8988T (cell line): Measurements from ENCODE around the gene RNF186.
"Not testable (repeated sequence)": the region's sequence is repeated elsewhere in the genome, so short reads cannot be mapped to it uniquely, and the experiment has no call there.

Source experiments
- DNase-seq: peaks from one replicate; pipeline ENCODE4 v3.0.0; 2011

Gene RNF186

GRCh38 chr1:19824036-19824435 lies 9.0 kb upstream of the RNF186 start:
- DNase-seq: no peak

GRCh38 chr1:19819701-19820100 lies 4.6 kb upstream of the RNF186 start:
- DNase-seq: no peak

GRCh38 chr1:19818324-19818723 lies 3.2 kb upstream of the RNF186 start:
- DNase-seq: no peak

- DNase-seq: no peak
Measured at GRCh38 chr1:19817160-19817559, 2.1 kb upstream of the RNF186 start.

DNA sequence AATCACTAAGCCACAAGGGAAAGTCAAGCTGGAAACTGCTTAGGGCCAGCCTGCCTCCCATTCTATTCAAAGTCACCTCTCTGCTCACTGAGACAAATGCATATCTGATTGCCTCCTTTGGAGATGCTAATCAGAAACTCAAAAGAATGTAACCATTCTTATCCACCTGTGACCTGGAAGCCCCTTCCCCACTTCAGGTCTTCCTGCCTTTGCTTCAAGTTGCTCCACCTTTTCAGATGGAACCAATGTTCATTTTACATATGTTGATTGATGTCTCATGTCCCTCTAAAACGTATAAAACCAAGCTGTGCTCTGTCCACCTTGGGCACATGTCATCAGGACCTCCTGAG lies 1.6 kb upstream of the RNF186 start:
- not testable (repeated sequence) for DNase-seq

GRCh38 chr1:19815801-19816736 lies 986 bp upstream of the RNF186 start:
- no peak for DNase-seq

GRCh38 chr1:19814244-19814661 lies 830 bp downstream of the RNF186 start:
- DNase-seq: no peak

DNA sequence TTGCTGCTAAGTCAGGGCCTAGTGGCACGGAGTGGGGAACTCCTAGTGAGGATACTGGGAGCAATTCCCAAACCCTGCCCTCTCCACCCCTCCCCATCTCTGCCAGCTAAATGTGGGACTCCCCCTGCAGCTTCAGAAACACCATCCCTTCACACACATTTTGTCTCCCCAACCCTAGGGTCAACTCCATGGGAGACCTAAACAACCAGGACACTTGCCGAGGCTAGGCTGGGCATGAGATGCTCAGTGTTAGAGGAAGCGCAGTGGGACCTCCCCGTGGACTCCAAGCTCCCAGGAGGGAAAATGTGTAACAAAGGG lies 1.5 kb downstream of the RNF186 start:
- no peak for DNase-seq

- DNase-seq: no peak
Measured at GRCh38 chr1:19812875-19813642, 2.0 kb downstream of the RNF186 start.

DNA sequence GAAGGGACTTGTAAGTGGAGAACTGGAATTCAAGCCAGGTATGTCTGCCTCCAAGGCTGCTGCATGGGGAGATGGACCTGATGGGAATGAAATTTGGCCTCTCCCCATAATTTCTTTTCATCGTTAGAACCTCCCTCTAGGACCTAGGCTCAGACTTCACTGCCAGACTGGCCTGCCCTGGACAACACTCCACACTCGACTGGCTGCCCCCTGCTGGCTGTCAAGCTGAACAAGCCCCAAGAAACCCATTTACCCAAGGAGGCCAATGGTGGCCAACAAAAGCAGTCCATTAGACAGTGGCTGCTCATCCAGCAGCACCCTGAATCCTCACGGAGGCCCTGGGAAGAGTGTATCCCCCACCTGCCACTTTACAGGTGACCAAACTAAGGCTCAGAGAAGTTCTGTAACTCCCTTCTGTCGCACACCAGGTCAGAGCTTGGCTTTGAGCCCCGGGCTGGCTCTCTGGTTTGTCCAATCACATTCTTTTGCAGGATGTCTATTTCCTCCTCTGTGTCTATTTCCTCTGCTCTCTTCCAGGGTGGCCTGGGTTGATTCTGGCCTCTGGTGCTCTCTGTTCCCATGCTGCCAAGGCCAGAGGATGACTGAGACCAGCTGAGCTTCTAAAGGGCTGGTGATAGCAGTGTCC lies 3.8 kb downstream of the RNF186 start:
- peak; percentile 50 for DNase-seq

DNA sequence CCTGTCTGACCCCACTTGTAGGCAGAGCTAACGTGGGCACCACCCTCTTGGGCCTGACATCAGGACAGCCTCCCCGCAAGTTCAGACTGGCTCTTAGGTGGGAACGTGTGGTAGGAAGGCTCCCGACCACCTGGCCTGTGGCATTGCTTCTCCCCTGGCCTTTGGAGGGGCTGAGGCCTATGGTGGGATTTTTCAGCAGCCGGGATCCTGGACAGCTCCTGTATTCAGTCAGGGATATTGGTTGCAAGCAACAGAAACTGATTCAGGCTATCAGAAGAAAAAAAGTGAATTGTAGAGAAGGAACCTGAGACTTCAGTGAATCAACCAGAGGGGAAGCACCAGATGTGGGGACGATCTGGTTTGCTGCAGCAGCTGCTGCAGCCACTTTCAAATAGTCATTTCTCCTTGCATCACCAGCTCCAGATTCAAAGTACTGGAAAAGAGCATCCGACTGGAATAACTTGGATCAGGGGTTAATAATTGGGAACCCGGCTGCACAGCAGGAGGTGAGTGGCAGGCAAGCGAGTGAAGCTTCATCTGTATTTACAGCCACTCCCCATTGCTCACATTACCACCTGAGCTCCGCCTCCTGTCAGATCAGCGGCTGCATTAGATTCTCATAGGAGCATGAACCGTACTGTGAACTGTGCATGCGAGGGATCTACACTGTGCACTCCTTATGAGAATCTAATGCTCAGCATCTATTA lies 5.9 kb downstream of the RNF186 start:
- DNase-seq: no peak

DNA sequence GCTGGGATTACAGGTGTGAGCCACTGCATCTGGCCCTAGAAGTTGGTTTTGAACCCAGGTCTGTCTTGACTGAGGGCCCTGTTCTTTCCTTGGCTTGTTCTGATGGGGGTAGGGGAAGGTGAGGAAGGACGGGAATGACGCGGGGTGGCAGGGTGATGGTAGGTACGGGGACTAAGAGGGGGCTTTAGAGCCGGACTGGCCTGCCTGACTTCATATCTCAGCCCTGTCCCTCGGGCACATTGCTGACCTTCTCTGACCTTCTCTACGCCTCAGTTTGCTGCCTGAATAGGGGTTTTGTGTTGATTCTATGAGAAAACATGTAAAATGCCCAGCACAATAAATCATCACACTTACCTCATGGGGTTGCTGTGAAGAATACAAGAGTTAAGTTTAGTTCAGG lies 6.7 kb downstream of the RNF186 start:
- DNase-seq: no peak

DNA sequence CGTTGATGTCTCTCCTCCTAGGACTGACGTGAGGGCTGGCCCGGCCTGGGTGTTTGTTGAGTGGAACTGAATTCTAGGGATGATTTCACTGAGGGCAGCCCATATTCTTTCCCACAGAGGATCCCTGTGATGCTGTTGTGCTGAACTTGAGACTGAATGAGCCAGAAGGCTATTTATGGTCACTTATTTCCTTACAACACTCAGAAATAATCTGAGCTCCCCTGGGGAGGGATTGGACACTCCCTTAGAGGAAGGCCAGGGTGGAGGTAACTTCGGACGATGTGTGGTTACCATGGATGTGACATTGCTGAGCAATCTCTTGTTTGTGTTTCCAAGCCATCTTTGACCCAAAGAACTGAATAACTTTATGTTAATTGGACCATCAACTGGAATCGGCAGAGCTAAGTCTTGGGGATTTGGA lies 10.2 kb downstream of the RNF186 start:
- no peak for DNase-seq

DNA sequence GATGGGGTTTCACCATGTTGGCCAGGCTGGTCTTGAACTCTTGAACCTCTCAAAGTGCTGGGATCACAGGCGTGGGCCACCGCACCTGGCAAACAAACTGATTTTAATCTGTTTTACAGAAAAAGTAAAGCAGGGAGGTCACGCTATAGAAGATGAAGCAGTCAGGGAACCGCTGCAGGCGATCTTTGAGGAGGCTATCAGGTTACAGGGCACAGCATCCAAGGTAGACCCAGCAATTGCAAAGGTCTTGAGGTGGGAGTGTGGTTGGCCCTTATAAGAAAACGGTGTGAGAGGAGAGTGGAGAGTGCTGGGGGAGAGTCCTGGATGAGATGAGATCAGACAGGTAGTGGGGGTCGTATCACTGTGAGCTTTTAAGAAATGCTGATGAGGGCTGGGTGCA lies 12.8 kb downstream of the RNF186 start:
- no peak for DNase-seq

DNA sequence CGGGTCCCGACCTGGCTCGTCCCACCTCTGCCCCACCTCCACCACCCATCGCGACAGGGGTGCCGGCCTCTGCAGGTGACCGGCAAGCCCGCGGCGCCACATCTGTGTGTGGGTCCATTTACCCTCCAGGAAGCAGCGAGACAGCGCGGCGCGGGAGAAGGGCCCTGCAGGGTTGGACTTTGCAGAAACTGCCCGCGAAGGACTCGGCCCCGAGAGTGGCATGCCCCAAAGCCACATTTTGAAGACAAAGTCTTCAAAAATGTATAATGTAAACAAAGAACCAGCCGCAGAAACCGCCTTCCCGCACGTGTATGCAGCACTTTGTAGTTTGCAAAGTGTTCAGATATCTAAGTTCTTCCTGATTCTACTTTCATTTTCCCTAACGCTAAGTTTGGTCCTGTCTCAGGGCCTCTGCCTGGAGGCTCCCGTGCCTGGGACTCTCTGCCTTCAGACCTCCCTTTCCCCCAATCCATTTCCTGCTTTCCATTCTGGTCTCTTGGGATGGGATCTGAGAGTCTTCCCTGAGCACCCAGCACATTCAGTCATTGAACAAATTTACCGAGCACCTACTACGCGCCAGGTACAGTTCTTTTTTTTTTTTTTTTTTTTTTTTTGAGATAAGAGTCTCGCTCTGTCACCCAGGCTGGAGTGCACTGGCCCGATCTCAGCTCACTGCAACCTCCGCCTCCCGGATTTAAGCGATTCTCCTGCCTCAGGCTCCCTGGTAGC lies 14.8 kb downstream of the RNF186 start:
- DNase-seq: peak; percentile 44

- DNase-seq: peak; percentile 56
Measured at GRCh38 chr1:19799230-19800075, 15.6 kb downstream of the RNF186 start, which contains the start of gene TMCO4. Gene TMCO4 (minus strand): TSS chr1:19799916. CDS start chr1:19780758, 19,158 bp downstream.

- DNase-seq: no peak
Measured at GRCh38 chr1:19798486-19799229, 16.4 kb downstream of the RNF186 start.

- no peak for DNase-seq
Measured at GRCh38 chr1:19797827-19798226, 17.3 kb downstream of the RNF186 start.

- DNase-seq: no peak
Measured at GRCh38 chr1:19794583-19794982, 20.5 kb downstream of the RNF186 start.

DNA sequence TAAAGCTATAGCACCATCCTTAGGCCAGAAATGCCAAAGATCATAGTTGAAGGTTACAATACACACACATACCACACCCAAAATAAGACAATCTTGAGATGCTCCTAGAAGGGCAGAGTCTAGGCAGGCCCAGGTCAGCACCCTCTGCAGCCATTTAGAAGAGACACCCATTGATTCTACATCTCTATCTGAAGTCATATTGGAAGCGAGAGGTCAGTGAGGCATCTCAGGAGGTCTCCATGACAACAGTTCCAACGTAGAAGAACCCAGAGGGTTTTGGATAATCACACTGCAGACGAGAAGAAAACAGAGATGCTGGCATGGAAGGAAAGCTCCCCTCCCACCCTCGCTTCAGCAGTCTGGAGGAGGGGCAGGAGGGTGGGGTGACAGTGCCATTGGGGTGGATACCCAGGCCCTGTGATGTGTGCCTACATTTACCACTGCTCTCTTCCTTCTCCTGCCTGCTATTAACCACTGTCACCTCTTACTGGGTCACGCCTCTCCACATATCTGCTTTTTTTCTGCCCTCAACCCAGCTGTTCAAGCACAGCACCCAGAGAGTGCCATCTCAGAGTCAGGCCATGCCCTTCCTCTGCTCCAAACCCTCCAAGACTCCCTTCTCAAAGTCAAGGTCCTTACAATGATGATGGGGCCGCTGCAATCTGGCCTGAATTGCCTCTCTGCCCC lies 21.6 kb downstream of the RNF186 start:
- no peak for DNase-seq
